ENCODE data around the gene RIPOR2.
"Not testable (repeated sequence)": the region's sequence is repeated elsewhere in the genome, so short reads cannot be mapped to it uniquely, and the experiment has no call there.

RIPOR2 gene

GRCh38 chr6:24953726-24954125, 18.0 kb upstream of the RIPOR2 start:
- DNase-seq: no peak

DNA sequence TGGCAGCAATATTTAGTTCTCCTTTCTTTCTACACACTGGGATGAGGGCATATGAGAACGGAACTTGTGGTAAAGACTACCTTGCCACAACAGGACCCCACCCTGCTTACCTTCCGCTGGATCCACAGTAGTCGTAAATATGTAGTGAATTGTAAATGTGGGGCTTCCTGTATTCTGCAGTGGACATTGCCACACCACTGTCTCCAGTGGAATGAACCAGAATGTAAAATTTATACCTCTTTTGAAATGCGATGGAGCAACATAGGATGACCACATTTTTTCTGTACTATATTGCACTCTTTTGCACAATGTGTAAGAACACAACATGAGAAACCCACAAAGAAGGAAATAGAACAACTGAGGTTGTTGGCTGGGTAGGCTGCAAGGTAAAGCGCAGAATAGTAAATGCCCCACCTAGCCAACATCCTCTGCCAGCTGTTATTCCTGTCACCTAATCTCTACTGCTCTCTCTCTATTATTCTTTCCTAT, 16.1 kb upstream of the RIPOR2 start:
- DNase-seq: no peak

DNA sequence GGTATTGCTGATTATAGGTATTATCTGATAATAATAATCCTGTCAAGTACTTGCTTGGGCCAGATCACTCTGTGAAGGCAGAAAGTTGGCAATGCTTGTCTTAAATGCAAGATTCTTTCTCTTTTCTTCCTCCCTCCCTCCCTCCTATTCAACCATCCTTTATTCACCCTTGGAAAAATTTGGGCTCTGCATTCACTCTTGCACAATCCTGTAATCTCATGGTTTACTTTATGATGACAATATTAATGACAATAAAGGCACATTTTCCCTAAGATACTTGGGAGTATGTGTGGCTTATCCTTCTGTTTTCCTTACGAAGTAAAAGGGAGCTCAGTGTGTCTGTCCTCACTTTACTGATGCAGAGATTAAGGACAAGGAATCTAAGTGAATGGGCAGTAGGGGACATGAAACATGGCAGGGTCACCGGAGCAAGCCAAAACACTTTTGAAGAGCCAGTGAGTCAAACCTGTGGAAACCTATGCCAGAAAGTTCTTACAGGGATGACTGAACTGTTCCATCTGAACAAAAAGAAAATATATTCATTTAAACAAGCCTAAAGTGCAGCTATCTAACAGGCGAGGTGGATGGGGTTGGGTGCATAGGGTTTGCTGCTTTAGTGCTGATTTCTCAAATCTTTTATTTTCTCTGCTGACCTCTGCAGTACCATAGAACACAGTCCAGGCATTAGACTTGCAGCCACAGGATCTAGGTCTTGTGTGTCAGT, 14.6 kb upstream of the RIPOR2 start:
- DNase-seq: no peak

- DNase-seq: no peak
Observed at GRCh38 chr6:24949020-24949569, 13.3 kb upstream of the RIPOR2 start.

DNA sequence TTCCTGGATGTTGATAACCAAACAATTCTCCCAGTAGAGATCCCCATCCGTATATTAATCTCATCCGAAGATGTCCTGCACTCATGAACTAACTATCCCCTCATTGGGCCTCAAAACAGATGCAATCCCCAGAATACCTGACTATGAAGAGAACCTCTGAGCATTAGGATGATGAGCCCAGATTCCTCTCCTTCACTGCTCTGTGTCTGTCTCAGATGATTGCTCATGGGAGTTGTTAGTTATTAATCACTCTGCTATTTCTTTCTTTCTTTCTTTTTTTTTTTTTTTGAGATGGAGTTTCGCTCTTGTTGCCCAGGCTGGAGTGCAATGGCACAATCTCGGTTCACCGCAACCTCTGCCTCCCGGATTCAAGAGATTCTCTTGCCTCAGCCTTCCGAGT, 12.5 kb upstream of the RIPOR2 start:
- DNase-seq: not testable (repeated sequence)

- no peak for DNase-seq
Observed at GRCh38 chr6:24947636-24948035, 11.9 kb upstream of the RIPOR2 start.

DNA sequence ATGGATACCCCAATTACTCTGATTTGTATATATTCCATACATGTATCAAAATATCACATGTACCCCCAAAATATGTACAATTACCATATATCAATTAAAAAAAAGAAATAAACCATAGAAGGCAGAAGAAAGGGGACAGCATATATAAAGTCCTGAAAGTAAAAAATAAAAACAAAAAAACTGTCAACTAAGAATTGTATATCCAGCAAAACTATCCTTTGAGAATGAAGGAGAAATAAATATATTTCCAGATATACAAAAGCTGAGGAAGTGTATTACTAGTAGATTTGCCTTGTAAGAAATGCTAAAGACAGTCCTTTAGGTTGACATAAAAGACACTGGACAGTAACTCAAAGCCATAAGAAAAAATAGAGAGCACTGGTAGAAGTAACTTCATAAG, 9.3 kb upstream of the RIPOR2 start:
- no peak for DNase-seq

- DNase-seq: no peak
Observed at GRCh38 chr6:24943774-24944173, 8.0 kb upstream of the RIPOR2 start.

GRCh38 chr6:24940311-24940917, 4.7 kb upstream of the RIPOR2 start:
- DNase-seq: no peak

- DNase-seq: no peak
Observed at GRCh38 chr6:24936641-24937317, 1.0 kb upstream of the RIPOR2 start.

DNA sequence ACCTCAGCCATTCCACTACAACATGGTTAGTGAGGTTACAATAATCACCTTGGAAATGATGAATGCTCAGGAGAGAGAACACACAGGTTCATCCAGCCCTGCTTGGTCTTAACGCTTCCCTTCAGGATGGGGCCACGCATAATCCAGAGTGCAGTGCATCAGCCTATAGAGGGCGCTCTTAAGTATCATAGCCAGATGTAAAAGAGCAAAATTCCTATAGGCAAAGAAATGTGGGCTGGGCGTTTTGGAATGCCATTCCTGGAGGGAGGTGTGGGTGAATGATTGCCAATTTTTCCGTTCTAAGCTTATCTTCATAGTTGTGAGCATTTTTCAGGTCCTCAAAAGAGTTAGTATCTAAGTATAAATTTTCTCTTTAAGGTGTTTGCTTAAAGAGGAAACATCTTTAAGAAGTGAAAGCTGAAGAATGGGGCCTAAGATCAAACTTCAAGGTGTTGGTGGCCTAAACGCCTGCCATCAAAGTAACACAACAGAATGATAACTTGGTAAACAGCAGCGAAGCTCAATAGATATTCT, 1.8 kb downstream of the RIPOR2 start:
- DNase-seq: peak; percentile 12

DNA sequence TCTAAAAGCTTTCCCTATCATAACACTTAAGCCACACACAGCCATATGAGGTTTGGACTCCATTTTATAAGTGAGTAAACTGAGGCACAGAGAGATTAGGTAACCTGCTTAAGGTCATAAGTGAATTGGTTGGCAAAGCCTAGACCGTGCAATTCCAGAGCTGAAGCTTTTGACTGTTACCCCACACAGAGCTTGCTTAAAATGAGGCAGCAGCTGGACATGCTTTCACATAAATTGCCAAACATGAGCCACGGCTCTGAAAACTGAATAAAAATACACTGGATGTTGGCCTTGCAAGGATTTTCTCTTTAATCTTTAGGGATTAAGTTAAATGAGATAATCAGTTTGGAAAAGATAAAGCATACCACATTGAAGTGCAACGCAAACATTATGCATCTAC, 2.5 kb downstream of the RIPOR2 start:
- DNase-seq: no peak

DNA sequence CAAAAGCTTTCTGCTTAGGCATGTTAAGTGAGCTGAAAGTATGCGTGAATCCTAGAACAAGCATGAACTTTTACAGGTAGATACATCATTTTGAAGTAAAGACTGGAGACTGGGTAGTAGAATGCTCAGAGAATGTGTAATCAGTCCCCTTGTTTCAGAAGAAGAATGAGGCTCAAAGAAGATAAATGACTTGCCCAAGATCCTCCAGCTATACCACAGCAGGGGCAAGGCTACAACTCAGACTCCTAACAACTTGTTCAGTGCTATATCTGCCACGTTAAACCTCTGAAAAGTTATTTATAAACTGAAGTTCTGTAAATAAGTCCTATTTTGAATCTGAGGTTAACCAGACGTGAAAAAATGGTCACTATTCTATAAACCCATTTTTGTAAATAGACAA, 2.9 kb downstream of the RIPOR2 start:
- no peak for DNase-seq

DNA sequence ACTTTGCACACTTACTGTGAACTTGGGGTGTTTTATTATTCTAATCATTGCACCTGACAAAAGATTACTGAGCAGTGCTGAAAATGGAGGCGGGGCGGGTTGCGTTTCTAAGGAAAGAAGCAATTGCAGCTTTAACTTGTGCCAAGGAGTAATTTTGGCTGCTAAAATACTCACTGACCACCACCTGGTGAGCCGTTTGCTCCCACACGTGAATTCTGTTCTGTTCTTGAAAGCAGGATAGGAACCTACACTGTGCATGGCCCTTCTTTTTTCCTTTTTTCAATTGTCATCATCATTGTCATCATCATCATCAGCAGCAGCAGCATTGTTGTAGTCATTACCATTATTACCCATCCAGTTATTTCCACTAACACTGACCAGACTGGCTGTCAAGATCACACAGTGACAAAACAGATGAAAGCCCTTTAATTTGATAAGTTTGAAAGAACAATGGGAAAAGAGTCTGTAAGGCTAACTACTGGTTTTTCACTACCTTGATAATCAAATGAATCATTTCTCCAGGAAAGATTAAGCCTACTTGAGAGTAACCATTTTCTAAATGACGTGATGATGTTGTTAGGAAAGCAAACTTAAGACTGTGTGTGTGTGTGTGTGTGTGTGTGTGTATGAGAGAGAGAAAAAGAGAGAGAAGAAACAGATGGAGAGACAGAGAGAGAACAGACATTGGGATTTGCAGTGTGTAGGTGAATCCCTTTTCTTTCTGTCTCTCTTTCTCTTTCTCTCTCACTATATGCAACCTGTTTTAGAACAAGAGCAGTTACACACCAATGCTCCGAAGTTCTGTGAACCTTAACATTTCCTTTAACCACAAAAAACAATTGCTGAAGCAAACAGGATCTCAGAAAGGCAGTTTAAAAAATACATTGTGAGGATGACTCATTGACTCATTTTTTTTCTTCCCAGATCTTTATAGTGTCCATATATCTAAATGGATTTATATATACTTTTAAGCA, 3.8 kb downstream of the RIPOR2 start:
- no peak for DNase-seq

DNA sequence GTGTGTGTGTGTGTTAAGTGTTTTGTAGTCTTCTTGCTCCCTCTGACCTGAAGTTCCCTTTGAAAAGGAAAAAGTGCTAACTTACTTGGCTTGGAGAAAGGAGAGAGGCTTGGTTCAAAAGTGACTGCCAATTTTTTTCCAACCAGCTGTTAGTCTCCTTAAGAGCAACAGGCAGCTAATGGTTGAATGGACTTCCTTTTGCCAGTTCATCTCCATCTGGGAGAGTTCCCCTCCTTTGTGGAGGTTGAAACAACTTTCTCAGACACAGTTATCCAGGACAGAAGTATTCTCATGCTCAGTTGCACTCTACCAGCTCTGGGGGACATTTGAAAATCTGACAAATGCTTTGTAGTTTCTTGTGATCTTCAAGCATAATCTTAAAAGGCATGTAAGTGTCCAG, 4.5 kb downstream of the RIPOR2 start:
- DNase-seq: no peak

DNA sequence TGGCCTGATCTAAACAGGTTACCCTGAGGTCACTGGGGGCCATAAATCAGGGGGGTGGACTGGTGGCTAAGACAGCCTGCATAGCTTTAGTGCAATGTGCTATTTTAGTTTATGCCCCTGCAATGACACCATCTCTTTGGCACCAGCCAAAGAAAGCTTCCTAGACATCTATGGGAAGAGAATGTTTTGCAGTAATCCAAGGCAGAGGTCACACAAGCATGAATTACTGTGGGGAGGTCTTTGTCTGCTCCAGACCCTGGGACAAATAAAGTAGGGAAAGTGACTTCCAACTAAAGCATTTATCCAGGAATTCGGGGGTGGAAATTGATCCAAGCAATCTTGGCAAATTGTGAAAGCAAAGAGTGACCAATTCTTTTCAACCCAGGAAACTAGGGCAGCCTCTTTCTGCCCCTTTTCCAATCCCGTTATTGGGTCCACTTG, 5.3 kb downstream of the RIPOR2 start:
- no peak for DNase-seq

DNA sequence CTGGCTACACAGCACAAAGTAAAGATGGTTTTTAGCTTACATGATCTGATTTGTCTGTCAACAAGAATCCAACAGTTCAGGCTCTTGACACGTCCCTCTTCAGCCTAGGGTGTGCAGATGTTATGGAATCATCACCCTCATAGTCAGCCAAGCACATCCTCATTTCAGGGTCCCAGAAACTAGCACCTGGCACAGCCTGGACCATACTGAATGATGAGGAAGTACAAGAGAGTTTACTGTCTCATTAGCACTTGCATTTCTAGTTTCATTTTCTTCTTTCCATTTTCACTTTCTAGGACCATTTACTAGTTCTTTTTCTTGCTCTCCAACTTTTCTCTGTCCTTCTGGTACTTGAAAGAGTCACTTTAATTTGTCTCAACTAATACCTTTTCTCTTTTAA, 6.5 kb downstream of the RIPOR2 start:
- no peak for DNase-seq

GRCh38 chr6:24927985-24928745, 7.6 kb downstream of the RIPOR2 start:
- DNase-seq: no peak

DNA sequence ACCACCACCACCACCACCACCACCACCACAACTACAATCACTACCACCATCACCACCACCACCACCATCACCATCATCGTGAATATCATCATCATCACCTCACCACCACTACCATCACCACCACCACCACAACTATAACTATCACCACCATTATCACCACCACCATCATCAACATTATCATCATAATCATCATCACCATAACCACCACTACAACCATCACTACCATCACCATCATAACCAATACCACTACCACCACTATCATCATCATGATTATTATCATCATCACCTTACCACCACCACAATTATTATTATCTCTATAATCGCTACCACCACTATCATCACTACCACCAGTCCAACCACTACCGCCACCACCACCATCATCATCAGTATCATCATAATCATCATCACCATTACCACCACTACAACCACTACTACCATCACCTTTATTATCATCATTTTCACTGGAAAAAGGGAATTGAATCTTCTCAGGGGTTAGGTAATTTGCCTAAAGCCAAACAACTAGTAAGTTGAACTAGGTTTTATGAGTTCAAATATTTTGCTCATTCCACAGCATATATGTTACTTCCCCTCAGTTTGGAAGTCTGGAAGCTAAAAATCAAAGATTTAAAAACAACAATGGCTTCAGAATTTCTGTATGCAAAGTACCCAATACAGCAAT, 8.3 kb downstream of the RIPOR2 start:
- DNase-seq: no peak

GRCh38 chr6:24926647-24927046, 9.1 kb downstream of the RIPOR2 start:
- not testable (repeated sequence) for DNase-seq

DNA sequence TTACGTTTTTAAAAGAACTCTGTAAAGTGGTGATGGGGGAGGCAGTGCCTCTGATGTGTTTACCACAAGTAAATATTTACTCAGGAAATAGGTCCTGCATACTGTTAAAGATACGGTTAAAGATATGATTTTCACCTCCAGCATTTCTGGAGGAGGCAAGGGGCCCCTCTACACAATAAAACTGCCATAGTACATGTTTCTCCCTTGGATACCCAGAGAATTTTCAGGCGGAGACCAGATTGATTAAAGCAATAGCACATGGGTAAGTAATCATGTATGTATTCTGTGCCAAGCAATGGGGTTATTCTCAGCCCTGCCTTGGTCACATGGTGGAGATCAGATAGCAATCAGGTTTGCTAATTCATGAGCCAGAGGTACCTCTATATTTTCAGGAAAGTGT, 9.6 kb downstream of the RIPOR2 start:
- DNase-seq: no peak

Data from NCI-H1694 (cell line).